H7 (cell line): ENCODE measurements around the gene RERE. TPM values are rescaled to one million over a fixed set of nuclear protein-coding genes. Genes with fewer than 3 reads are reported as not detected.

Source experiments
- DNase-seq: peaks from one replicate; pipeline ENCODE4 v3.0.0; 2012
- H3K27me3 ChIP-seq: 2 replicates; pipeline ENCODE4 v1.6.0; 2011; ENCODE audit warnings: mild to moderate bottlenecking, low read length; ENCODE audit not compliant: control insufficient read depth, insufficient read depth
- H3K36me3 ChIP-seq: replicated peaks from 2 replicates; pipeline ENCODE4 v1.5.1; 2011; ENCODE audit warnings: low read length; ENCODE audit not compliant: control insufficient read depth, insufficient read depth
- H3K4me3 ChIP-seq: 2 replicates; pipeline ENCODE4 v1.5.1; 2011; ENCODE audit warnings: low read depth, mild to moderate bottlenecking, control low read depth, low read length, moderate library complexity; ENCODE audit not compliant: insufficient read depth
- total RNA-seq: library from RNA; depleted of rRNA; stranded (reverse); fragments of >200 nt; shearing (Covaris generic); gene quantifications from 2 replicates; pipeline ENCODE4 v1.2.3, GENCODE V29; 2014

Gene RERE
- total RNA-seq, 1 experiment from 2014 or later = 75.8 TPM

- Histone ChIP-seq H3K36me3 (peaks cover 21% of the 10 kb centered on the region), H3K27me3 (no peaks in the 10 kb centered on the region)
- peak; percentile 32 for DNase-seq
These were observed 451.6 kb downstream of the RERE start for GRCh38 chr1:8365661-8366362.

GRCh38 chr1:8364528-8365442 lies 452.7 kb downstream of the RERE start:
- Histone ChIP-seq H3K4me3 (no peak overlapping the region), H3K27me3 (no peaks in the 10 kb centered on the region), H3K36me3 (peaks cover 21% of the 10 kb centered on the region)
- peak; percentile 49 for DNase-seq

More at GRCh38 chr1:8365661-8366362, 451.6 kb downstream of the RERE start:
- no peak overlapping the region for H3K4me3 ChIP-seq

GRCh38 chr1:8363767-8364301 lies 453.6 kb downstream of the RERE start:
- DNase-seq = peak; percentile 46
- Histone ChIP-seq H3K4me3 (no peak overlapping the region), H3K27me3 (no peaks in the 10 kb centered on the region), H3K36me3 (peaks cover 23% of the 10 kb centered on the region)

GRCh38 chr1:8363186-8363766 lies 454.2 kb downstream of the RERE start:
- Histone ChIP-seq H3K36me3 (peaks cover 23% of the 10 kb centered on the region), H3K4me3 (no peak overlapping the region), H3K27me3 (no peaks in the 10 kb centered on the region)
- peak; percentile 43 for DNase-seq

DNA sequence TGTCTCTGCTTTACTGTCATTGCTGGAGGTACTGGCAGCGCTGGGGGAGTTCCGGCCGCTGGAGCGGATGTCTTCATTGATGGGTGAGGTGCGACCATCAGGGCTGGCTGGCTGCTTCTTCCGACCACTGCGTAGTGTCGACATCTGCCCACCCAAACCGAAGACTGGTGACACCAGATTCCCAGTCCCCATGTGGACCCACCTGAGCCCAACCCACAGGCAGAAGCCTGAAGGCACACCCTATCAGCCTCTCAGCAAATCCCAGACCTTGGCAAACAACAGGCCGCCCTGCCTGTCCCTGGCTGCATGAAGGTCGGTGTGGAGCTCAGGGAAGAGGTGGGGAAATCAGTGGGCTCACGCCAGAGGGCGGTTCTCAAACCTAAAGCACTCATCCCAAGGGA lies 454.7 kb downstream of the RERE start:
- H3K4me3 ChIP-seq = no peak overlapping the region
- peaks cover 28% of the 10 kb centered on the region for H3K36me3 ChIP-seq
- H3K27me3 ChIP-seq = no peaks in the 10 kb centered on the region
- peak; percentile 32 for DNase-seq

GRCh38 chr1:8361198-8361849 lies 456.1 kb downstream of the RERE start:
- Histone ChIP-seq H3K27me3 (no peaks in the 10 kb centered on the region), H3K4me3 (no peak overlapping the region), H3K36me3 (peaks cover 35% of the 10 kb centered on the region)
- peak; percentile 55 for DNase-seq

GRCh38 chr1:8360493-8361197 lies 456.8 kb downstream of the RERE start:
- Histone ChIP-seq H3K36me3 (peaks cover 41% of the 10 kb centered on the region), H3K27me3 (no peaks in the 10 kb centered on the region), H3K4me3 (no peak overlapping the region)
- DNase-seq = peak; percentile 69

- peak; percentile 59 for DNase-seq
- Histone ChIP-seq H3K36me3 (peaks cover 47% of the 10 kb centered on the region), H3K4me3 (no peak overlapping the region), H3K27me3 (no peaks in the 10 kb centered on the region)
These were observed 457.6 kb downstream of the RERE start for GRCh38 chr1:8359617-8360481.

DNA sequence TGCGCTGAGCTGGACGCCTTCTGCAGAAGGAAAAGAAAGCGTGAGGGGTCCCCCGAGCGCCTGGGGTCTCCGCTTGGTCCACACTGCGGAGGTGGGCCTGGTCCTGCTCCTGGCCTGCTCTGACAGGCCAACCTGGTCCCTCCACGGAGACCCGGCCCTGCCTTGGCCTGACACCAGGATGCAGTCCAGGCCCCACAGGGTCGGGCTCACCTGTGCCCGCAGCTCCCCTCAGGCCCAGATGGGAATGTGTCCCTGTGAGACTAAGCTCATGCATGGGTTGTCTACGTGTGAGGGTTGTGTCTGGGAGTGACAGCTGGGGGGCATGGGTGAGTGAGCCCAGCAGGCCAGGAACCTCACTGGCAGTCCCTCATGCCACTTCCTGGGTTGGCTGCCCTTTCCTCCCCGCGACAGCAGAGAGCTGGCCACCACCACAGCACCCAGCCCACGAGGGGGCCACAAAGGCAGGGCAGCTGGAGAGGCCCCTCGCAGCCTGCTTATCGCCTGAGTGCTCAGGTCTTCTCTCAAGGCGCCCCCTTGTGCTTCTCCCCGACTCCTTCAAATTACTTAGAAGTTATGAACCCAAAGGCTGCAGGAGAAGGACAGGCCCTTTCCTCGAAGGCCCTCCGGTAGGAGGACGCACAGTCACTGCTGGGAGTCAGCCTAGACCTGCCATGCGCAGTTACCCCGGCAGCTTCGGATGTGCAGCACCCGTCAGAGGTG lies 458.4 kb downstream of the RERE start:
- DNase-seq = peak; percentile 66
- H3K4me3 ChIP-seq = no peak overlapping the region
- H3K36me3 ChIP-seq = peaks cover 49% of the 10 kb centered on the region
- no peaks in the 10 kb centered on the region for H3K27me3 ChIP-seq

DNA sequence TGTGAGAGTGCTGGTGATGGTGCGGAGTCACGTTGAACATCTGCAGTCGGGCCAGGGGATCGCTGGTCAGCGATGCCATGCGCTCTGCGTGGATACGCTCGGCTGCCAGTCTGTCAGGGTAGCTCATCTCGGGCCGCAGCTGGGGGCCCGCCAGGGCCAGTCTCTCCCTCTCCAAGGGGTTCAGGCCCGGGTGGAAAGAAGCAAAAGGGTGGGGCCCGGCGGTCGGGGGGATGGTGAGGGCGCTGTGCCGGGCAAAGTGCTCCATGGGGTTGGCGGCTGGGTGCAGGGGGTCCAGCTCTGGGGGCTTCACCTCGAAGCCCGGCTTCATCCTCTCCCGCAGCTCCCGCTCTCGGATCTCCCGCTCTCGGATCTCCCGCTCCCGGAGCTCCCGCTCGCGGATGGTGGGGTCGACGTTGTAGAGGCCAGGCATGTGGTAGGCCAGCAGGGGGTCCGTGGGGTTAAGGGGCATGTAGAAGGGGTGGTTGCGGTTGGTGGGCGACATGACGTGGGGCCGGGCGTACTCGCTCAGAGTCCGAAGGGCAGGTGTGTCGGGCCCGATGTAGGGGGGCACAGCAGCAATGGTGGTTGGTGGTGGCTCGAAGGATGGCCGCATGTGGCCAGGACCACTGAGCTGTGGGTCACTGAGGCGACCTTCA lies 459.1 kb downstream of the RERE start:
- no peak for DNase-seq
- Histone ChIP-seq H3K27me3 (no peaks in the 10 kb centered on the region), H3K36me3 (peaks cover 50% of the 10 kb centered on the region), H3K4me3 (no peak overlapping the region)

DNA sequence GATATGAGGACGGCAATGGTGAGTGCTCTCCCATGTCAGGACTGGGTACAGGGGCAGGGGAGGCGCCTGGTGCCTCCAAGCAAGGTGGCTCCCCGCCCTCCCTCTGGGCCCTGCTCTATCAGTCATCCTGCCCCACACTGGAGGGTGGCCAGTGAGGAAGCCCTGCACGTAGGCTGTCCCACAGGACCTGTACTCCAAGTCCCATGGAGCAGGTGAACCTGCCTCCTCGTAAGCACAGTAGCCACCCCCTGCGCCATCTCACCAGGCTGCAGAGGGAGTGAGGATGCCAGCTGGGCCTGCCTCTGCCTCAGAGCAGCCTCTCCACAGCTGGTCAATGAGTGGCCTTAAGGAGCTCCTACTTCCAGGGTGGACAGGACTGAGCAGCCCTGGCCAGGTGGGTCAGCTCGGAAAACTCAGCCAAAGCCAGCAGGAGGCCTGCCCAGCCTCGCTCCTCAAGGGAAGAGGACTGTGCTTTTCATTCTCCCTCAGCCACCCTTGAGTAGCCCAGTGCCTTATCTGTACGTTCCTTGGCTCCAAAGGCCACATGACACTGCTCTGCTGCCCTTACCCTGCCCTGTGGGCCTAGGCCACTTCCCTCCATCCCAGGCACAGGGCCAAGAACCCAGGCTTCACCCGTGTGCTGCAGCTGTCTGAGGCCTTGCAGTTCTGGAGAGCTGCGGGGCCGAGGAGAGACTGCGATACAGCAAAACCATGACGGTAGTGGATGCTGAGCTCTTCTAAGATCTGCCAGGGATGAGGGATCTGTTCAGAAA lies 459.9 kb downstream of the RERE start:
- Histone ChIP-seq H3K4me3 (no peak overlapping the region), H3K27me3 (no peaks in the 10 kb centered on the region), H3K36me3 (peaks cover 46% of the 10 kb centered on the region)
- DNase-seq = no peak
